ENCODE results near the gene SLC22A12. TPM values are rescaled to one million over a fixed set of nuclear protein-coding genes. Genes with fewer than 3 reads are reported as not detected.

Gene SLC22A12
- total RNA-seq, 6 experiments from 2014 or later = 0.22 to 0.80 (median 0.74) TPM; not detected in 3

GRCh38 chr11:64619196-64619595 is 28.2 kb downstream of the SLC22A12 start:
- TF ChIP-seq CTCF (IDR thresholded peaks at IDR 0.05) (no peak), POLR2A (IDR thresholded peaks at IDR 0.05) (no peak)
- no peak for DNase-seq
- peak overlapping the region in 2 of 3 donors; percentile 47 to 49 for H3K4me3 ChIP-seq
- ATAC-seq = no peak
- intact Hi-C loops (cut with DNase I) = no loop called here
- WGBS (ENCODE audit: insufficient coverage, low coverage, low lambda C conversion rate, missing lambda C conversion rate) = no CpG with 5 or more reads among the region's 4 CpGs
- peaks cover 0 to 24% (median 0%) of the 10 kb centered on the region in 4 donors for H3K4me1 ChIP-seq
- H3K27me3 ChIP-seq = no peaks in the 10 kb centered on the region
- H3K36me3 ChIP-seq = no peaks in the 10 kb centered on the region
- peak overlapping the region; percentile 42 to 73 (median 54) for H3K27ac ChIP-seq
- no peaks in the 10 kb centered on the region for H3K9me3 ChIP-seq

- Histone ChIP-seq H3K36me3 (no peaks in the 10 kb centered on the region), H3K4me3 (peak overlapping the region in 2 of 3 donors; percentile 47 to 49), H3K4me1 (peaks cover 0 to 24% (median 0%) of the 10 kb centered on the region in 4 donors), H3K9me3 (no peaks in the 10 kb centered on the region), H3K27ac (peak overlapping the region; percentile 42 to 73 (median 54)), H3K27me3 (no peaks in the 10 kb centered on the region)
- peak in 2 of 3 donors; percentile 37 to 67 for DNase-seq
- intact Hi-C loops (cut with DNase I) = no loop called here
- ATAC-seq = peak; percentile 66 to 78 (median 68)
- TF ChIP-seq POLR2A (IDR thresholded peaks at IDR 0.05) (peak; percentile 4), CTCF (IDR thresholded peaks at IDR 0.05) (no peak)
- no CpG with 5 or more reads among the region's 5 CpGs for WGBS (ENCODE audit: insufficient coverage, low coverage, low lambda C conversion rate, missing lambda C conversion rate)
Measured at GRCh38 chr11:64619811-64620380, 28.9 kb downstream of the SLC22A12 start.

- peak overlapping the region in 2 of 3 donors; percentile 47 to 49 for H3K4me3 ChIP-seq
- TF ChIP-seq CTCF (IDR thresholded peaks at IDR 0.05) = no peak
- no peak for TF ChIP-seq POLR2A (IDR thresholded peaks at IDR 0.05)
- no peaks in the 10 kb centered on the region for H3K27me3 ChIP-seq
- peak; percentile 58 to 82 (median 74) for DNase-seq
- intact Hi-C loops (cut with DNase I) = no loop called here
- H3K4me1 ChIP-seq = peaks cover 0 to 24% (median 0%) of the 10 kb centered on the region in 4 donors
- peak; percentile 83 to 88 (median 84) for ATAC-seq
- peak overlapping the region; percentile 42 to 73 (median 54) for H3K27ac ChIP-seq
- H3K9me3 ChIP-seq = no peaks in the 10 kb centered on the region
- H3K36me3 ChIP-seq = no peaks in the 10 kb centered on the region
- 42% methylated on average over 2 of the region's 13 CpGs for WGBS (ENCODE audit: insufficient coverage, low coverage, low lambda C conversion rate, missing lambda C conversion rate)
Measured at GRCh38 chr11:64620381-64620971, 29.5 kb downstream of the SLC22A12 start.

- ATAC-seq = no peak
- Histone ChIP-seq H3K4me3 (no peak overlapping the region), H3K27me3 (no peaks in the 10 kb centered on the region), H3K4me1 (peaks cover 0 to 24% (median 0%) of the 10 kb centered on the region in 4 donors), H3K36me3 (no peaks in the 10 kb centered on the region), H3K9me3 (no peaks in the 10 kb centered on the region), H3K27ac (no peak overlapping the region)
- 66% methylated on average over 3 of the region's 5 CpGs for WGBS (ENCODE audit: insufficient coverage, low coverage, low lambda C conversion rate, missing lambda C conversion rate)
- DNase-seq = no peak
- intact Hi-C loops (cut with DNase I) = no loop called here
- TF ChIP-seq POLR2A (IDR thresholded peaks at IDR 0.05) = no peak
- no peak for TF ChIP-seq CTCF (IDR thresholded peaks at IDR 0.05)
Measured at GRCh38 chr11:64621283-64622019, 30.4 kb downstream of the SLC22A12 start.

Measured in right lobe of liver (tissue), 6 donors.